Spinal cord (tissue), 10 donors: ENCODE results near the gene TNNT2. TPM values are rescaled to one million over a fixed set of nuclear protein-coding genes. Genes with fewer than 3 reads are reported as not detected.

Experiments
- DNase-seq, 6 donors: peaks; one replicate each; pipeline versions ENCODE4 v3.0.0 to v3.0.0-alpha.2; 2013 to 2015; ENCODE audit warnings: low spot score in 6 of 6, low read depth in 4 of 6
- H3K27ac ChIP-seq: one replicate; pipeline ENCODE4 v1.5.1; 2013; ENCODE audit warnings: low read depth, low read length, control low read depth
- H3K27me3 ChIP-seq: one replicate; pipeline ENCODE4 v1.6.1; 2013; ENCODE audit warnings: low read length; ENCODE audit not compliant: control insufficient read depth, insufficient read depth
- H3K36me3 ChIP-seq: one replicate; pipeline ENCODE4 v1.6.1; 2013; ENCODE audit warnings: low read length; ENCODE audit not compliant: control insufficient read depth, insufficient read depth
- H3K4me1 ChIP-seq: one replicate; pipeline ENCODE4 v1.6.1; 2013; ENCODE audit warnings: low read length; ENCODE audit not compliant: control insufficient read depth, insufficient read depth
- H3K4me3 ChIP-seq: one replicate; pipeline ENCODE4 v1.5.1; 2013; ENCODE audit warnings: low read depth, low read length, control low read depth
- H3K9me3 ChIP-seq: one replicate; pipeline ENCODE4 v1.6.1; 2013; ENCODE audit warnings: low read length; ENCODE audit not compliant: control insufficient read depth, insufficient read depth
- WGBS: methylation state at CpG from one replicate; pipeline ENCODE4 v1.1.5; 2013; ENCODE audit warnings: missing lambda C conversion rate; ENCODE audit not compliant: insufficient coverage; 5-methylcytosine and 5-hydroxymethylcytosine counted together
- polyA plus RNA-seq, 2 donors: library from polyadenylated mRNA; unstranded; fragments of 120-200 nt; gene quantifications; one replicate each; pipeline ENCODE4 v1.2.1, GENCODE V29; 2013; ENCODE audit not compliant: insufficient read length in 2 of 2
- total RNA-seq, 2 donors: library from RNA; depleted of rRNA in 1 of 2; stranded (reverse); fragments of 120-200 nt in 1 of 2; fragments of >200 nt in 1 of 2; gene quantifications; one replicate each; pipeline versions ENCODE4 v1.2.3 to v1.2.4, GENCODE V29; 2013 to 2014
- donor health status: healthy.

The TNNT2 gene
- total and polyA plus RNA-seq, 4 donors: 1.4 to 23.4 (median 4.6) TPM

GRCh38 chr1:201334325-201335173 lies 42.9 kb downstream of the TNNT2 start:
- 53% methylated on average over 3 of the region's 11 CpGs for WGBS

GRCh38 chr1:201332616-201333335 lies 44.7 kb downstream of the TNNT2 start:
- Histone ChIP-seq H3K9me3 (no peaks in the 10 kb centered on the region), H3K4me3 (no peak overlapping the region), H3K4me1 (peaks cover 3% of the 10 kb centered on the region), H3K27me3 (no peaks in the 10 kb centered on the region), H3K27ac (no peak overlapping the region), H3K36me3 (no peaks in the 10 kb centered on the region)
- WGBS: 80% methylated on average over 2 of the region's 10 CpGs
- DNase-seq: no peak

More at GRCh38 chr1:201334325-201335173, 42.9 kb downstream of the TNNT2 start:
- H3K27ac ChIP-seq: no peak overlapping the region
- H3K9me3 ChIP-seq: no peaks in the 10 kb centered on the region
- H3K36me3 ChIP-seq: no peaks in the 10 kb centered on the region
- no peak overlapping the region for H3K4me3 ChIP-seq
- no peak for DNase-seq
- H3K4me1 ChIP-seq: peaks cover 3% of the 10 kb centered on the region
- H3K27me3 ChIP-seq: no peaks in the 10 kb centered on the region

- WGBS: 93% methylated on average over 8 of the region's 8 CpGs
- H3K4me1 ChIP-seq: peaks cover 3% of the 10 kb centered on the region
- H3K4me3 ChIP-seq: no peak overlapping the region
- no peak overlapping the region for H3K27ac ChIP-seq
- H3K9me3 ChIP-seq: no peaks in the 10 kb centered on the region
- no peaks in the 10 kb centered on the region for H3K27me3 ChIP-seq
- no peak for DNase-seq
- no peaks in the 10 kb centered on the region for H3K36me3 ChIP-seq
Observed at GRCh38 chr1:201332021-201332420, 45.5 kb downstream of the TNNT2 start.

GRCh38 chr1:201331166-201331565 lies 46.3 kb downstream of the TNNT2 start:
- no peaks in the 10 kb centered on the region for H3K27me3 ChIP-seq
- H3K4me1 ChIP-seq: peaks cover 3% of the 10 kb centered on the region
- DNase-seq: no peak
- H3K27ac ChIP-seq: no peak overlapping the region
- H3K36me3 ChIP-seq: no peaks in the 10 kb centered on the region
- H3K4me3 ChIP-seq: no peak overlapping the region
- WGBS: 70% methylated on average over 6 of the region's 7 CpGs
- H3K9me3 ChIP-seq: no peaks in the 10 kb centered on the region

- no peak for DNase-seq
- Histone ChIP-seq H3K27me3 (no peaks in the 10 kb centered on the region), H3K9me3 (no peaks in the 10 kb centered on the region), H3K4me3 (no peak overlapping the region), H3K4me1 (peaks cover 3% of the 10 kb centered on the region), H3K36me3 (no peaks in the 10 kb centered on the region), H3K27ac (no peak overlapping the region)
- 96% methylated on average over 2 of the region's 2 CpGs for WGBS
Observed at GRCh38 chr1:201330541-201330940, 46.9 kb downstream of the TNNT2 start.

GRCh38 chr1:201329801-201330200 lies 47.7 kb downstream of the TNNT2 start:
- H3K4me1 ChIP-seq: no peaks in the 10 kb centered on the region
- DNase-seq: no peak
- H3K36me3 ChIP-seq: no peaks in the 10 kb centered on the region
- H3K4me3 ChIP-seq: no peak overlapping the region
- H3K27ac ChIP-seq: no peak overlapping the region
- WGBS: 92% methylated on average over 2 of the region's 4 CpGs
- no peaks in the 10 kb centered on the region for H3K9me3 ChIP-seq
- H3K27me3 ChIP-seq: no peaks in the 10 kb centered on the region

GRCh38 chr1:201329286-201329685 lies 48.2 kb downstream of the TNNT2 start:
- Histone ChIP-seq H3K27ac (no peak overlapping the region), H3K9me3 (no peaks in the 10 kb centered on the region), H3K4me3 (no peak overlapping the region), H3K4me1 (no peaks in the 10 kb centered on the region), H3K36me3 (no peaks in the 10 kb centered on the region), H3K27me3 (no peaks in the 10 kb centered on the region)
- no peak for DNase-seq
- WGBS: 79% methylated on average over 2 of the region's 2 CpGs

- H3K27me3 ChIP-seq: no peaks in the 10 kb centered on the region
- no peaks in the 10 kb centered on the region for H3K9me3 ChIP-seq
- no peak for DNase-seq
- no peak overlapping the region for H3K27ac ChIP-seq
- no peak overlapping the region for H3K4me3 ChIP-seq
- H3K36me3 ChIP-seq: no peaks in the 10 kb centered on the region
- H3K4me1 ChIP-seq: no peaks in the 10 kb centered on the region
- 84% methylated on average over 4 of the region's 4 CpGs for WGBS
Observed at GRCh38 chr1:201328576-201328975, 48.9 kb downstream of the TNNT2 start.

- no peak for DNase-seq
- H3K27ac ChIP-seq: no peak overlapping the region
- H3K4me3 ChIP-seq: no peak overlapping the region
- H3K27me3 ChIP-seq: no peaks in the 10 kb centered on the region
- no peaks in the 10 kb centered on the region for H3K9me3 ChIP-seq
- H3K36me3 ChIP-seq: no peaks in the 10 kb centered on the region
- WGBS: 92% methylated on average over 7 of the region's 7 CpGs
- no peaks in the 10 kb centered on the region for H3K4me1 ChIP-seq
Observed at GRCh38 chr1:201327687-201328240, 49.7 kb downstream of the TNNT2 start.
